WTC11 (cell line): ENCODE results near the gene TLCD1. TPM values are rescaled to one million over a fixed set of nuclear protein-coding genes. Genes with fewer than 3 reads are reported as not detected.
A peak's percentile ranks its signal among the peaks of the same experiment; 100 is the strongest.

Source experiments
- ATAC-seq: fragments of 200-7000 bp; cut with Tn5 transposase; 2 replicates; pipeline ENCODE4 v1.10.0; 2021; ENCODE audit warnings: mild to moderate bottlenecking, moderate library complexity
- CTCF ChIA-PET: fragments of 300-600 bp; sonication (Branson Sonifier 250); formaldehyde crosslinking; loops from one replicate; lab custom pipeline; 2021; ENCODE audit warnings: antibody characterized with exemption; lab: Charles Lee
- POLR2A ChIA-PET: fragments of 350-600 bp; sonication (Branson Sonifier 250); formaldehyde crosslinking; loops from one replicate; lab custom pipeline; 2021; ENCODE audit warnings: antibody characterized with exemption; lab: Charles Lee
- DNase-seq: peaks from one replicate; pipeline ENCODE4 v3.0.0; 2021; ENCODE audit warnings: low spot score
- H3K27ac Mint-ChIP-seq: 2 replicates; pipeline ENCODE4 v1.8.0; 2021; ENCODE audit warnings: mixed read lengths
- H3K27me3 Mint-ChIP-seq: 2 replicates; pipeline ENCODE4 v1.8.0; 2021; ENCODE audit warnings: low read depth, mild to moderate bottlenecking, moderate library complexity, mixed read lengths
- H3K36me3 Mint-ChIP-seq: 2 replicates; pipeline ENCODE4 v1.8.0; 2021; ENCODE audit warnings: mixed read lengths
- H3K4me1 Mint-ChIP-seq: 2 replicates; pipeline ENCODE4 v1.8.0; 2022; ENCODE audit warnings: mixed read lengths
- H3K4me3 Mint-ChIP-seq: 2 replicates; pipeline ENCODE4 v1.8.0; 2021; ENCODE audit warnings: mild to moderate bottlenecking, moderate library complexity, mixed read lengths
- H3K9me3 Mint-ChIP-seq: 2 replicates; pipeline ENCODE4 v1.8.0; 2021; ENCODE audit warnings: mixed read lengths
- ATF1 ChIP-seq: sonication (generic); formaldehyde crosslinking; IDR thresholded peaks from 2 replicates; pipeline ENCODE4 v1.8.1; 2023; ENCODE audit warnings: mild to moderate bottlenecking, moderate library complexity, missing genetic modification reagents
- GRHL2 ChIP-seq: fragments of 250-450 bp; sonication (Bioruptor Pico); IDR thresholded peaks from 2 replicates; pipeline ENCODE4 v1.8.0; 2022; ENCODE audit warnings: mild to moderate bottlenecking, moderate library complexity; ENCODE audit not compliant: insufficient replicate concordance, severe bottlenecking
- NFATC4 ChIP-seq: fragments of 250-450 bp; sonication (Bioruptor Pico); IDR thresholded peaks from 2 replicates; pipeline ENCODE4 v1.9.0; 2021; ENCODE audit warnings: mild to moderate bottlenecking
- NFYB ChIP-seq: sonication (generic); formaldehyde crosslinking; conservative IDR thresholded peaks from 2 replicates; pipeline ENCODE4 v1.8.0; 2022; ENCODE audit warnings: low read depth, missing genetic modification reagents
- NR2C2 ChIP-seq: sonication (generic); formaldehyde crosslinking; IDR thresholded peaks from 2 replicates; pipeline ENCODE4 v1.8.0; 2022; ENCODE audit warnings: mild to moderate bottlenecking, missing genetic modification reagents
- RELA ChIP-seq: sonication (generic); formaldehyde crosslinking; IDR thresholded peaks from 2 replicates; pipeline ENCODE4 v1.8.1; 2022; ENCODE audit warnings: missing genetic modification reagents, mild to moderate bottlenecking, borderline replicate concordance
- RORB ChIP-seq: fragments of 250-450 bp; sonication (Bioruptor Pico); IDR thresholded peaks from 2 replicates; pipeline ENCODE4 v1.9.0; 2021; ENCODE audit warnings: mild to moderate bottlenecking
- SMAD3 ChIP-seq: sonication (generic); formaldehyde crosslinking; IDR thresholded peaks from 2 replicates; pipeline ENCODE4 v1.8.0; 2022; ENCODE audit warnings: missing genetic modification reagents, mild to moderate bottlenecking, borderline replicate concordance
- SP1 ChIP-seq: sonication (generic); formaldehyde crosslinking; conservative IDR thresholded peaks from 2 replicates; pipeline ENCODE4 v1.8.1; 2022; ENCODE audit warnings: missing genetic modification reagents
- ZNF121 ChIP-seq: sonication (generic); formaldehyde crosslinking; IDR thresholded peaks from 2 replicates; pipeline ENCODE4 v1.8.0; 2023; ENCODE audit warnings: missing genetic modification reagents
- ZNF219 ChIP-seq: sonication (generic); formaldehyde crosslinking; IDR thresholded peaks from 2 replicates; pipeline ENCODE4 v1.8.0; 2023; ENCODE audit warnings: missing genetic modification reagents, mild to moderate bottlenecking, borderline replicate concordance
- ZNF396 ChIP-seq: fragments of 250-450 bp; sonication (Bioruptor Pico); IDR thresholded peaks from 2 replicates; pipeline ENCODE4 v1.8.0; 2021; ENCODE audit warnings: mild to moderate bottlenecking, moderate library complexity, borderline replicate concordance
- ZNF671 ChIP-seq: fragments of 250-450 bp; sonication (Bioruptor Pico); IDR thresholded peaks from 2 replicates; pipeline ENCODE4 v1.8.0; 2021; ENCODE audit warnings: mild to moderate bottlenecking
- total RNA-seq: library from RNA; stranded (reverse); gene quantifications from 3 replicates; pipeline ENCODE4 v1.2.3, GENCODE V29; 2021
- TF ChIP-seq, protein P1 (sequence below): sonication (generic); formaldehyde crosslinking; IDR thresholded peaks from 2 replicates; pipeline ENCODE4 v1.8.1; 2022; ENCODE audit warnings: mild to moderate bottlenecking, missing genetic modification reagents, moderate library complexity, borderline replicate concordance
- TF ChIP-seq, protein P2 (sequence below): sonication (generic); formaldehyde crosslinking; IDR thresholded peaks from 2 replicates; pipeline ENCODE4 v1.8.0; 2022; ENCODE audit warnings: mild to moderate bottlenecking, missing genetic modification reagents
- TF ChIP-seq, protein P3 (sequence below): sonication (generic); formaldehyde crosslinking; IDR thresholded peaks from 2 replicates; pipeline ENCODE4 v1.8.1; 2023; ENCODE audit warnings: mild to moderate bottlenecking, moderate library complexity, missing genetic modification reagents
- TF ChIP-seq, protein P4 (sequence below): fragments of 250-450 bp; sonication (Bioruptor Pico); IDR thresholded peaks from 2 replicates; pipeline ENCODE4 v1.8.0; 2021; ENCODE audit warnings: mild to moderate bottlenecking
- TF ChIP-seq, protein P5 (sequence below): sonication (generic); formaldehyde crosslinking; IDR thresholded peaks from 2 replicates; pipeline ENCODE4 v1.8.0; 2022; ENCODE audit warnings: mild to moderate bottlenecking, missing genetic modification reagents
- TF ChIP-seq, protein P6 (sequence below): sonication (generic); formaldehyde crosslinking; IDR thresholded peaks from 2 replicates; pipeline ENCODE4 v1.8.1; 2022; ENCODE audit warnings: mild to moderate bottlenecking, moderate library complexity, missing genetic modification reagents
- TF ChIP-seq, protein P7 (sequence below): fragments of 250-450 bp; sonication (Bioruptor Pico); IDR thresholded peaks from 2 replicates; pipeline ENCODE4 v2.1.2; 2022; ENCODE audit warnings: mild to moderate bottlenecking, moderate library complexity
- TF ChIP-seq, protein P8 (sequence below): sonication (generic); formaldehyde crosslinking; conservative IDR thresholded peaks from 2 replicates; pipeline ENCODE4 v1.8.1; 2023; ENCODE audit warnings: mild to moderate bottlenecking, low read depth, missing genetic modification reagents, moderate library complexity

The TLCD1 gene
- total RNA-seq, 1 experiment from 2014 or later, result 36.0 TPM

DNA sequence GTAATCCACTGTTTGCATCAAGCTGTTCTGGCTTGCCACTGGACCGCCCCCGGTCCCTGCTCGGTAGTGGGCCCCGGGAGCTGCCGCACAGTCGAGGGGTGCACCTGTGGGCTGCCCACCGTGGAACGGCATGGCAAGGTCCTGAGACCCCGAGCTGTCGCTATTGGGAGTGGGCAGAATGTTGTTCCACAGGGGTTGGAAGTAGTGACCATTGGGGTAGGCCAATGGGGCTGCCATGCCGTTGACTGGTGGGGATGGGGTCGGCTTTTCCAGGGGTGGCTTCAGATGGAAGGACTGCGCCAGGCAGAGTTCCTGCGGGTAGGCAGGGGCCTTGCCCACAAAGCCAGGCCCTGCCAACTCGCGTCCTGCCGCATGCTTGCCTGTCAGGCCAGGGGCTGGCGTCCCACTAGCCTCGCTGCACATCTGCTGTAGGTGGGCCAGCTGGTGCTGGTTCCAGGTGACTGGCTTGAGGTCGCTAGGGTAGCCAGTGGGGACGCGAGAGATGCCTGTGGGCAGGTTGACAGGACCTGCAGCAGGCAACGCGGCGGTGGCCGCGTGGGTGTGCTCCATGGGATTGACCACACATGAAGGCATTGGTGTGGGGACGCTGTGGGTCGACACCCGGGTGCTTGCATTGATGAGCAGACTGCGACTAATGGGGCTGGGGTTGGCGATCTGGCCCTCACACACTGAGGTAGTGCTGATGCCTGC is 32.5 kb upstream of the TLCD1 start:
- TF ChIP-seq GRHL2 (CRISPR knock-in tag) (no peak), SMAD3 (CRISPR knock-in tag) (no peak), RORB (no peak), NR2C2 (CRISPR knock-in tag) (no peak), NFATC4 (CRISPR knock-in tag) (no peak), SP1 (CRISPR knock-in tag) (no peak), NFYB (CRISPR knock-in tag) (0 out of 2 replicates have a peak, but pooled peaks have one; percentile 26), ZNF121 (CRISPR knock-in tag) (no peak), ZNF671 (no peak)
- TF ChIP-seq, protein P1, sequence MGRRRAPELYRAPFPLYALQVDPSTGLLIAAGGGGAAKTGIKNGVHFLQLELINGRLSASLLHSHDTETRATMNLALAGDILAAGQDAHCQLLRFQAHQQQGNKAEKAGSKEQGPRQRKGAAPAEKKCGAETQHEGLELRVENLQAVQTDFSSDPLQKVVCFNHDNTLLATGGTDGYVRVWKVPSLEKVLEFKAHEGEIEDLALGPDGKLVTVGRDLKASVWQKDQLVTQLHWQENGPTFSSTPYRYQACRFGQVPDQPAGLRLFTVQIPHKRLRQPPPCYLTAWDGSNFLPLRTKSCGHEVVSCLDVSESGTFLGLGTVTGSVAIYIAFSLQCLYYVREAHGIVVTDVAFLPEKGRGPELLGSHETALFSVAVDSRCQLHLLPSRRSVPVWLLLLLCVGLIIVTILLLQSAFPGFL (CRISPR knock-in tag), result no peak
- TF ChIP-seq, protein P2, sequence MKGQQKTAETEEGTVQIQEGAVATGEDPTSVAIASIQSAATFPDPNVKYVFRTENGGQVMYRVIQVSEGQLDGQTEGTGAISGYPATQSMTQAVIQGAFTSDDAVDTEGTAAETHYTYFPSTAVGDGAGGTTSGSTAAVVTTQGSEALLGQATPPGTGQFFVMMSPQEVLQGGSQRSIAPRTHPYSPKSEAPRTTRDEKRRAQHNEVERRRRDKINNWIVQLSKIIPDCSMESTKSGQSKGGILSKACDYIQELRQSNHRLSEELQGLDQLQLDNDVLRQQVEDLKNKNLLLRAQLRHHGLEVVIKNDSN (CRISPR knock-in tag), result no peak
- TF ChIP-seq, protein P3, sequence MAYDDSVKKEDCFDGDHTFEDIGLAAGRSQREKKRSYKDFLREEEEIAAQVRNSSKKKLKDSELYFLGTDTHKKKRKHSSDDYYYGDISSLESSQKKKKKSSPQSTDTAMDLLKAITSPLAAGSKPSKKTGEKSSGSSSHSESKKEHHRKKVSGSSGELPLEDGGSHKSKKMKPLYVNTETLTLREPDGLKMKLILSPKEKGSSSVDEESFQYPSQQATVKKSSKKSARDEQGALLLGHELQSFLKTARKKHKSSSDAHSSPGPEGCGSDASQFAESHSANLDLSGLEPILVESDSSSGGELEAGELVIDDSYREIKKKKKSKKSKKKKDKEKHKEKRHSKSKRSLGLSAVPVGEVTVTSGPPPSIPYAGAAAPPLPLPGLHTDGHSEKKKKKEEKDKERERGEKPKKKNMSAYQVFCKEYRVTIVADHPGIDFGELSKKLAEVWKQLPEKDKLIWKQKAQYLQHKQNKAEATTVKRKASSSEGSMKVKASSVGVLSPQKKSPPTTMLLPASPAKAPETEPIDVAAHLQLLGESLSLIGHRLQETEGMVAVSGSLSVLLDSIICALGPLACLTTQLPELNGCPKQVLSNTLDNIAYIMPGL (CRISPR knock-in tag), result no peak
- TF ChIP-seq, protein P4, sequence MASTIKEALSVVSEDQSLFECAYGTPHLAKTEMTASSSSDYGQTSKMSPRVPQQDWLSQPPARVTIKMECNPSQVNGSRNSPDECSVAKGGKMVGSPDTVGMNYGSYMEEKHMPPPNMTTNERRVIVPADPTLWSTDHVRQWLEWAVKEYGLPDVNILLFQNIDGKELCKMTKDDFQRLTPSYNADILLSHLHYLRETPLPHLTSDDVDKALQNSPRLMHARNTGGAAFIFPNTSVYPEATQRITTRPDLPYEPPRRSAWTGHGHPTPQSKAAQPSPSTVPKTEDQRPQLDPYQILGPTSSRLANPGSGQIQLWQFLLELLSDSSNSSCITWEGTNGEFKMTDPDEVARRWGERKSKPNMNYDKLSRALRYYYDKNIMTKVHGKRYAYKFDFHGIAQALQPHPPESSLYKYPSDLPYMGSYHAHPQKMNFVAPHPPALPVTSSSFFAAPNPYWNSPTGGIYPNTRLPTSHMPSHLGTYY (CRISPR knock-in tag), result no peak
- TF ChIP-seq, protein P5, sequence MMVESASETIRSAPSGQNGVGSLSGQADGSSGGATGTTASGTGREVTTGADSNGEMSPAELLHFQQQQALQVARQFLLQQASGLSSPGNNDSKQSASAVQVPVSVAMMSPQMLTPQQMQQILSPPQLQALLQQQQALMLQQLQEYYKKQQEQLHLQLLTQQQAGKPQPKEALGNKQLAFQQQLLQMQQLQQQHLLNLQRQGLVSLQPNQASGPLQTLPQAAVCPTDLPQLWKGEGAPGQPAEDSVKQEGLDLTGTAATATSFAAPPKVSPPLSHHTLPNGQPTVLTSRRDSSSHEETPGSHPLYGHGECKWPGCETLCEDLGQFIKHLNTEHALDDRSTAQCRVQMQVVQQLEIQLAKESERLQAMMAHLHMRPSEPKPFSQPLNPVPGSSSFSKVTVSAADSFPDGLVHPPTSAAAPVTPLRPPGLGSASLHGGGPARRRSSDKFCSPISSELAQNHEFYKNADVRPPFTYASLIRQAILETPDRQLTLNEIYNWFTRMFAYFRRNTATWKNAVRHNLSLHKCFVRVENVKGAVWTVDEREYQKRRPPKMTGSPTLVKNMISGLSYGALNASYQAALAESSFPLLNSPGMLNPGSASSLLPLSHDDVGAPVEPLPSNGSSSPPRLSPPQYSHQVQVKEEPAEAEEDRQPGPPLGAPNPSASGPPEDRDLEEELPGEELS (CRISPR knock-in tag), result 0 out of 2 replicates have a peak, but pooled peaks have one; percentile 22
- TF ChIP-seq, protein P6, sequence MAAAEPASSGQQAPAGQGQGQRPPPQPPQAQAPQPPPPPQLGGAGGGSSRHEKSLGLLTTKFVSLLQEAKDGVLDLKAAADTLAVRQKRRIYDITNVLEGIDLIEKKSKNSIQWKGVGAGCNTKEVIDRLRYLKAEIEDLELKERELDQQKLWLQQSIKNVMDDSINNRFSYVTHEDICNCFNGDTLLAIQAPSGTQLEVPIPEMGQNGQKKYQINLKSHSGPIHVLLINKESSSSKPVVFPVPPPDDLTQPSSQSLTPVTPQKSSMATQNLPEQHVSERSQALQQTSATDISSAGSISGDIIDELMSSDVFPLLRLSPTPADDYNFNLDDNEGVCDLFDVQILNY (CRISPR knock-in tag), result no peak
- peaks cover 71% of the 10 kb centered on the region for H3K4me1 Mint-ChIP-seq
- no peak overlapping the region for H3K4me3 Mint-ChIP-seq
- 0 out of 2 replicates have a peak overlapping the region, but pooled peaks have one; percentile 49 for H3K27ac Mint-ChIP-seq
- ChIA-PET POLR2A (no interaction called here), CTCF (no interaction called here)
- DNase-seq (no peak), ATAC-seq (no peak)
- H3K27me3 Mint-ChIP-seq, result no peaks in the 10 kb centered on the region
- H3K9me3 Mint-ChIP-seq, result no peaks in the 10 kb centered on the region
- H3K36me3 Mint-ChIP-seq, result peaks cover 38% of the 10 kb centered on the region

DNA sequence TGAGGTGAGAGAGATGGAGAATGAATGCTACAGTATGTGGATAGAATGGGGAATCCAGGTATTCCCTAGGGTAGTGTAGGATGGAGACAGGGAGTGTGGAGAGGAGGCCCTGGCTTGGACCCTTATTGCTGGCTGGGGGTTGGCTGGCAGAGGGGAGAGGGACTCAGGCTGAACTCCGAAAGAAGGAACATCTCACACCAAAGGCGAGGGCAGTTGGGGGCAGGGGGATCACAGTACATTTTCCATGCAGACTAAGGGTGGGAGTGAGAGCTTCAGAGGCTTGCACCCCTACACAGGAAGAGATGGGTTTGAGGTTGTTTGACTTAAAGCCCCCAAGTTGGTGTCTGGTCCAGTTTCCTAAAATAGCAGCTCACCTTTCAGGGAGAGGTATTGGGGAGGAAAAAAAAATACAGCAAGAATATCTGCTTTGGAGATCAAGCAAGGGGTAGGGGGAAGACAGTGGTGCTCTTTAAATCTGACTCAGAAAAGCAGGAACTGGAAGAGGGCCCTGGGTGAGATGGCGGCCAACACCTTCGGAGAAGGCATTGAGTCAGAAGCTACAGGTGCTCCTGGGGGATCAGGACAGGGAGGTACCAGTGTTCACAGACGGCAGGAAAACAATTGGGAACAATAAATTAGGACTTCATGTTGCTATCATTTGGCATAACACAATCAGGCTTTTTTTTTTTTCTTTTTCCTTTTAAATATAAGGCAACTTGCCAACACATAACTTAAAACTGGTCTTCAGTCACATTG is 30.2 kb upstream of the TLCD1 start:
- no peaks in the 10 kb centered on the region for H3K9me3 Mint-ChIP-seq
- no peak overlapping the region for H3K4me3 Mint-ChIP-seq
- H3K36me3 Mint-ChIP-seq, result peaks cover 42% of the 10 kb centered on the region
- ChIA-PET CTCF (interaction anchor here (1.1 to 2.5 kb wide), 3 partner anchors 13 to 123 kb away, joined by 4 to 8 read pairs (median 7); partner anchors contain the start of gene TLCD1), POLR2A (interaction anchor here (0.7 to 1.2 kb wide), 3 partner anchors 14 to 92 kb away, joined by 3 to 4 read pairs (median 3); no protein-coding TSS in a partner anchor)
- peaks cover 55% of the 10 kb centered on the region for H3K4me1 Mint-ChIP-seq
- no peak for DNase-seq
- H3K27me3 Mint-ChIP-seq, result no peaks in the 10 kb centered on the region
- peak overlapping the region; percentile 51 for H3K27ac Mint-ChIP-seq
- no peak for ATAC-seq
- TF ChIP-seq SMAD3 (CRISPR knock-in tag), result no peak
- TF ChIP-seq ZNF396 (CRISPR knock-in tag), result no peak
- no peak for TF ChIP-seq RELA
- TF ChIP-seq ZNF219 (CRISPR knock-in tag), result no peak
- TF ChIP-seq, protein P7, sequence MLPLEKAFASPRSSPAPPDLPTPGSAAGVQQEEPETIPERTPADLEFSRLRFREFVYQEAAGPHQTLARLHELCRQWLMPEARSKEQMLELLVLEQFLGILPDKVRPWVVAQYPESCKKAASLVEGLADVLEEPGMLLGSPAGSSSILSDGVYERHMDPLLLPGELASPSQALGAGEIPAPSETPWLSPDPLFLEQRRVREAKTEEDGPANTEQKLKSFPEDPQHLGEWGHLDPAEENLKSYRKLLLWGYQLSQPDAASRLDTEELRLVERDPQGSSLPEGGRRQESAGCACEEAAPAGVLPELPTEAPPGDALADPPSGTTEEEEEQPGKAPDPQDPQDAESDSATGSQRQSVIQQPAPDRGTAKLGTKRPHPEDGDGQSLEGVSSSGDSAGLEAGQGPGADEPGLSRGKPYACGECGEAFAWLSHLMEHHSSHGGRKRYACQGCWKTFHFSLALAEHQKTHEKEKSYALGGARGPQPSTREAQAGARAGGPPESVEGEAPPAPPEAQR, result no peak
- TF ChIP-seq ATF1, result no peak
- TF ChIP-seq, protein P8, sequence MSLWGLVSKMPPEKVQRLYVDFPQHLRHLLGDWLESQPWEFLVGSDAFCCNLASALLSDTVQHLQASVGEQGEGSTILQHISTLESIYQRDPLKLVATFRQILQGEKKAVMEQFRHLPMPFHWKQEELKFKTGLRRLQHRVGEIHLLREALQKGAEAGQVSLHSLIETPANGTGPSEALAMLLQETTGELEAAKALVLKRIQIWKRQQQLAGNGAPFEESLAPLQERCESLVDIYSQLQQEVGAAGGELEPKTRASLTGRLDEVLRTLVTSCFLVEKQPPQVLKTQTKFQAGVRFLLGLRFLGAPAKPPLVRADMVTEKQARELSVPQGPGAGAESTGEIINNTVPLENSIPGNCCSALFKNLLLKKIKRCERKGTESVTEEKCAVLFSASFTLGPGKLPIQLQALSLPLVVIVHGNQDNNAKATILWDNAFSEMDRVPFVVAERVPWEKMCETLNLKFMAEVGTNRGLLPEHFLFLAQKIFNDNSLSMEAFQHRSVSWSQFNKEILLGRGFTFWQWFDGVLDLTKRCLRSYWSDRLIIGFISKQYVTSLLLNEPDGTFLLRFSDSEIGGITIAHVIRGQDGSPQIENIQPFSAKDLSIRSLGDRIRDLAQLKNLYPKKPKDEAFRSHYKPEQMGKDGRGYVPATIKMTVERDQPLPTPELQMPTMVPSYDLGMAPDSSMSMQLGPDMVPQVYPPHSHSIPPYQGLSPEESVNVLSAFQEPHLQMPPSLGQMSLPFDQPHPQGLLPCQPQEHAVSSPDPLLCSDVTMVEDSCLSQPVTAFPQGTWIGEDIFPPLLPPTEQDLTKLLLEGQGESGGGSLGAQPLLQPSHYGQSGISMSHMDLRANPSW (CRISPR knock-in tag), result no peak
